CD14-positive monocyte (primary cell): Measurements from ENCODE around the gene GPR37L1. TPM values are rescaled to one million over a fixed set of nuclear protein-coding genes. Genes with fewer than 3 reads are reported as not detected.

Source experiments
- DNase-seq, 3 donors: peaks; one replicate each; pipeline ENCODE4 v3.0.0-alpha.2; 2011 to 2022
- H2AFZ ChIP-seq: 2 replicates; pipeline ENCODE4 v1.6.0; 2012; ENCODE audit warnings: mild to moderate bottlenecking, low read depth, low read length, inconsistent platforms; ENCODE audit not compliant: insufficient read depth, poor library complexity, severe bottlenecking
- H3K27ac ChIP-seq, 2 donors: 1 replicate in 1 of 2; 2 replicates in 1 of 2; pipeline ENCODE4 v1.5.1; 2012 to 2013; ENCODE audit warnings: low read length in 2 of 2, control low read depth in 1 of 2, inconsistent platforms in 1 of 2, low read depth in 1 of 2, mild to moderate bottlenecking in 1 of 2
- H3K27me3 ChIP-seq, 2 donors: one replicate each; pipeline versions ENCODE4 v1.6.0 to v1.6.1; 2011 to 2013; ENCODE audit warnings: low read length in 2 of 2; ENCODE audit not compliant: control insufficient read depth in 2 of 2, insufficient read depth in 2 of 2
- H3K36me3 ChIP-seq, 2 donors: replicated peaks in 1 of 2; 1 replicate in 1 of 2; 2 replicates in 1 of 2; pipeline versions ENCODE4 v1.5.1 to v1.6.1; 2012 to 2013; ENCODE audit warnings: low read length in 2 of 2, control low read depth in 1 of 2, inconsistent platforms in 1 of 2, mild to moderate bottlenecking in 1 of 2; ENCODE audit not compliant: insufficient read depth in 2 of 2, control insufficient read depth in 1 of 2
- H3K4me1 ChIP-seq, 2 donors: 1 replicate in 1 of 2; 2 replicates in 1 of 2; pipeline versions ENCODE4 v1.5.1 to v1.6.1; 2012 to 2013; ENCODE audit warnings: low read length in 2 of 2, control low read depth in 1 of 2, inconsistent platforms in 1 of 2, mild to moderate bottlenecking in 1 of 2, moderate library complexity in 1 of 2; ENCODE audit not compliant: insufficient read depth in 2 of 2, control insufficient read depth in 1 of 2
- H3K4me2 ChIP-seq: replicated peaks from 2 replicates; pipeline ENCODE3; 2012; ENCODE audit warnings: low read length, moderate library complexity, mild to moderate bottlenecking; ENCODE audit not compliant: poor library complexity, severe bottlenecking; ENCODE audit errors: extremely low read depth
- H3K4me3 ChIP-seq, 3 experiments: fragments of 200-600 bp in 1 of 3; sonication (generic) in 1 of 3; replicated peaks in 1 of 3; 1 replicate in 2 of 3; 2 replicates in 1 of 3; pipeline ENCODE4 v1.5.1; 2011 to 2013; ENCODE audit warnings: low read length in 3 of 3, mild to moderate bottlenecking in 3 of 3, control low read depth in 2 of 3, low read depth in 2 of 3, inconsistent platforms in 1 of 3, moderate library complexity in 1 of 3
- H3K79me2 ChIP-seq: 2 replicates; pipeline ENCODE4 v1.6.0; 2012; ENCODE audit warnings: mild to moderate bottlenecking, control low read depth, inconsistent platforms, low read length, moderate library complexity; ENCODE audit not compliant: insufficient read depth
- H3K9ac ChIP-seq: 2 replicates; pipeline ENCODE4 v1.6.0; 2017; ENCODE audit warnings: low read length, mild to moderate bottlenecking; ENCODE audit not compliant: insufficient read depth, poor library complexity, severe bottlenecking
- H3K9me3 ChIP-seq, 2 donors: replicated peaks in 1 of 2; 1 replicate in 1 of 2; 2 replicates in 1 of 2; pipeline versions ENCODE4 v1.5.1 to v1.6.1; 2012 to 2013; ENCODE audit warnings: low read length in 2 of 2, control low read depth in 1 of 2; ENCODE audit not compliant: control insufficient read depth in 1 of 2, insufficient read depth in 1 of 2
- H4K20me1 ChIP-seq: 2 replicates; pipeline ENCODE4 v1.6.0; 2012; ENCODE audit warnings: mild to moderate bottlenecking, low read length, control low read depth, moderate library complexity; ENCODE audit not compliant: insufficient read depth
- H3K27ac Mint-ChIP-seq, 7 donors: one replicate each; pipeline ENCODE4 v1.8.0; 2020; ENCODE audit warnings: mild to moderate bottlenecking in 7 of 7, mixed read lengths in 7 of 7, moderate library complexity in 6 of 7, inconsistent platforms in 2 of 7
- H3K27me3 Mint-ChIP-seq, 3 donors: one replicate each; pipeline ENCODE4 v1.8.0; 2021 to 2022; ENCODE audit warnings: low read depth in 3 of 3, mild to moderate bottlenecking in 3 of 3, mixed read lengths in 3 of 3, moderate library complexity in 3 of 3, inconsistent platforms in 1 of 3
- H3K36me3 Mint-ChIP-seq, 2 donors: one replicate each; pipeline ENCODE4 v1.8.0; 2020; ENCODE audit warnings: mixed read lengths in 2 of 2, inconsistent platforms in 1 of 2, mild to moderate bottlenecking in 1 of 2
- H3K4me1 Mint-ChIP-seq: one replicate; pipeline ENCODE4 v1.8.0; 2020; ENCODE audit warnings: mild to moderate bottlenecking, mixed read lengths
- H3K4me3 Mint-ChIP-seq, 2 donors: one replicate each; pipeline ENCODE4 v1.8.0; 2020; ENCODE audit warnings: mild to moderate bottlenecking in 2 of 2, mixed read lengths in 2 of 2, moderate library complexity in 1 of 2
- H3K9me3 Mint-ChIP-seq, 7 donors: one replicate each; pipeline ENCODE4 v1.8.0; 2020 to 2022; ENCODE audit warnings: mixed read lengths in 7 of 7, mild to moderate bottlenecking in 6 of 7, moderate library complexity in 6 of 7, inconsistent platforms in 2 of 7
- CTCF ChIP-seq: fragments of 200-600 bp; IDR thresholded peaks from one replicate; pipeline ENCODE4 v1.8.0; 2022; ENCODE audit warnings: antibody characterized with exemption, mild to moderate bottlenecking
- WGBS: methylation state at CpG from one replicate; pipeline ENCODE4 v1.1.5; 2013; ENCODE audit warnings: missing lambda C conversion rate; ENCODE audit not compliant: insufficient coverage; 5-methylcytosine and 5-hydroxymethylcytosine counted together
- intact Hi-C, 2 donors: fragments of 100-400 bp; cut with micrococcal nuclease; formaldehyde crosslinking; loops; one replicate each; pipeline versions ENCODE4 v1.15.0 to v1.15.1; 2023
- polyA plus RNA-seq, 3 donors: library from polyadenylated mRNA; depleted of rRNA in 1 of 3; unstranded in 2 of 3; stranded (reverse) in 1 of 3; fragments of 300-500 nt in 2 of 3; fragments of >200 nt in 1 of 3; fragmentation: Illumina TruSeq in 2 of 3; gene quantifications; 1 replicate in 2 of 3; 2 replicates in 1 of 3; pipeline ENCODE4 v1.2.3, GENCODE V29; 2012 to 2021

Gene GPR37L1
- polyA plus RNA-seq, 3 donors: 0.06 to 0.13 TPM; not detected in 1

GRCh38 chr1:202134645-202135172, 12.0 kb downstream of the GPR37L1 start:
- DNase-seq: no peak
- Mint-ChIP-seq H3K4me3 (no peak overlapping the region), H3K27me3 (peaks cover 0 to 2% (median 2%) of the 10 kb centered on the region in 3 donors), H3K27ac (peak overlapping the region in 2 of 7 donors; percentile 18 to 40), H3K4me1 (peaks cover 6% of the 10 kb centered on the region), H3K36me3 (peaks cover 54 to 73% of the 10 kb centered on the region in 2 donors), H3K9me3 (no peaks in the 10 kb centered on the region)
- peaks cover 59 to 73% of the 10 kb centered on the region in 2 donors for H3K36me3 ChIP-seq
- no peak overlapping the region for H3K9ac ChIP-seq
- intact Hi-C loops: no loop called here
- H3K27ac ChIP-seq: peak overlapping the region in 1 of 2 donors; percentile 22
- 96% methylated on average over 11 of the region's 13 CpGs for WGBS
- no peak overlapping the region for H3K4me2 ChIP-seq
- H4K20me1 ChIP-seq: peaks cover 94% of the 10 kb centered on the region
- H3K27me3 ChIP-seq: no peaks in the 10 kb centered on the region
- H3K79me2 ChIP-seq: peaks cover 52% of the 10 kb centered on the region
- H2AFZ ChIP-seq: no peak overlapping the region
- TF ChIP-seq CTCF: no peak
- no peak overlapping the region for H3K4me3 ChIP-seq
- no peaks in the 10 kb centered on the region for H3K9me3 ChIP-seq
- H3K4me1 ChIP-seq: peaks cover 5 to 6% of the 10 kb centered on the region in 2 donors

GRCh38 chr1:202135221-202135721, 12.6 kb downstream of the GPR37L1 start:
- Histone ChIP-seq H3K9ac (no peak overlapping the region), H3K79me2 (peaks cover 57% of the 10 kb centered on the region), H3K27ac (peak overlapping the region in 1 of 2 donors; percentile 14), H3K27me3 (no peaks in the 10 kb centered on the region), H3K4me2 (no peak overlapping the region), H2AFZ (no peak overlapping the region), H3K9me3 (no peaks in the 10 kb centered on the region), H3K36me3 (peaks cover 59 to 73% of the 10 kb centered on the region in 2 donors), H4K20me1 (peaks cover 99% of the 10 kb centered on the region), H3K4me1 (peaks cover 5 to 6% of the 10 kb centered on the region in 2 donors), H3K4me3 (no peak overlapping the region)
- WGBS: 71% methylated on average over 9 of the region's 15 CpGs
- intact Hi-C loops: no loop called here
- Mint-ChIP-seq H3K9me3 (no peaks in the 10 kb centered on the region), H3K27me3 (peaks cover 0 to 2% (median 0%) of the 10 kb centered on the region in 3 donors), H3K4me3 (no peak overlapping the region), H3K36me3 (peaks cover 54 to 79% of the 10 kb centered on the region in 2 donors), H3K27ac (peak overlapping the region in 3 of 7 donors; percentile 42 to 64 (median 60)), H3K4me1 (peaks cover 7% of the 10 kb centered on the region)
- DNase-seq: peak; percentile 42 to 63 (median 53)
- peak; percentile 90 for TF ChIP-seq CTCF
